GM19372 (cell line): ENCODE results near the gene OR6C74.

ENCODE experiments used
- ATAC-seq: cut with Tn5 transposase; IDR thresholded peaks from one replicate; pipeline ENCODE4 v1.9.1; 2021; ENCODE audit warnings: mild to moderate bottlenecking, low read depth, moderate library complexity; ENCODE audit not compliant: unreplicated experiment

Gene OR6C74

DNA sequence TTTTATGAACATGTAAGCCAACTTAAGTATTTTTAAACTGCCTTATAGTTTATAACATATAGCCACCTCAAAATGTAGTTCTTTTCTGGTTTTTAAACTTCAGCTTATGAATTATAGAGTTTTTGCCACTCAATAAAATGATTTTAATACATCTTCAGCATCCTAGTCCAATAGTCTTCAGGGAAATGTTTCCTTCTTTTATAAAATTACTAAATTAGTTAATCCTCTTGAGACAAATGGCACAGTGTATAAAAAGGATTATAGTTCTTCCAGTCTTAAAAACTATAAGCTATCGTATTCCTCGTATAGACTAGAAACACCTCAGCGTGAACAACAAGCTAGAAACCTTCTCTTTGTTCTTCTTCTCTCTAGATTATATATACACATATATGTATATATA lies at the start of gene OR6C74:
TSS of gene OR6C74 (plus strand) at position 301 of the 400 bp plus-strand sequence. CDS start 2,679 bp downstream, outside the sequence.
- no peak for ATAC-seq

- ATAC-seq: no peak
Observed at GRCh38 chr12:55220725-55221124, 23.7 kb upstream of the OR6C74 start, which contains the start of gene OR10A7. Gene OR10A7, plus strand, starts transcription at chr12:55221025. Its CDS starts 0 bp downstream, at chr12:55221025.

GRCh38 chr12:55226523-55226922 lies 17.9 kb upstream of the OR6C74 start:
- no peak for ATAC-seq

GRCh38 chr12:55227643-55228042 lies 16.8 kb upstream of the OR6C74 start:
- ATAC-seq: no peak

- no peak for ATAC-seq
Observed at GRCh38 chr12:55246159-55246558, 1.8 kb downstream of the OR6C74 start.

GRCh38 chr12:55250944-55251343 lies 6.5 kb downstream of the OR6C74 start:
- ATAC-seq: no peak

GRCh38 chr12:55253281-55253680 lies 8.9 kb downstream of the OR6C74 start:
- ATAC-seq: no peak

- ATAC-seq: no peak
Observed at GRCh38 chr12:55256831-55257230, 12.4 kb downstream of the OR6C74 start.

GRCh38 chr12:55258303-55258702 lies 13.9 kb downstream of the OR6C74 start:
- no peak for ATAC-seq

GRCh38 chr12:55280991-55281390 lies 36.6 kb downstream of the OR6C74 start:
- no peak for ATAC-seq

GRCh38 chr12:55289999-55290398 lies 45.6 kb downstream of the OR6C74 start:
- ATAC-seq: no peak
